VCaP (cell line): Measurements from ENCODE around the gene NAV2.

ENCODE experiments used
- H3K27ac ChIP-seq: fragments of 450-650 bp; 2 replicates; pipeline ENCODE4 v1.5.1; 2017
- CTCF ChIP-seq: fragments of 450-650 bp; conservative IDR thresholded peaks from 2 replicates; pipeline ENCODE4 v1.5.1; 2017; ENCODE audit warnings: mild to moderate bottlenecking, moderate library complexity

The NAV2 gene

GRCh38 chr11:20054584-20054983, 341.9 kb downstream of the NAV2 start:
- no peak overlapping the region for H3K27ac ChIP-seq
- no peak for TF ChIP-seq CTCF

GRCh38 chr11:20055312-20055711, 342.7 kb downstream of the NAV2 start:
- H3K27ac ChIP-seq, result no peak overlapping the region

GRCh38 chr11:20056109-20056949, 343.7 kb downstream of the NAV2 start:
- H3K27ac ChIP-seq, result no peak overlapping the region
- no peak for TF ChIP-seq CTCF

More at GRCh38 chr11:20055312-20055711, 342.7 kb downstream of the NAV2 start:
- TF ChIP-seq CTCF, result no peak

- no peak for TF ChIP-seq CTCF
- H3K27ac ChIP-seq, result no peak overlapping the region
These were observed 344.6 kb downstream of the NAV2 start for GRCh38 chr11:20056950-20057943.

- no peak for TF ChIP-seq CTCF
- no peak overlapping the region for H3K27ac ChIP-seq
These were observed 346.3 kb downstream of the NAV2 start for GRCh38 chr11:20058749-20059458.

GRCh38 chr11:20059587-20060021, 347.0 kb downstream of the NAV2 start:
- no peak for TF ChIP-seq CTCF
- H3K27ac ChIP-seq, result no peak overlapping the region
